ENCODE data around the gene MCTS1. TPM values are rescaled to one million over a fixed set of nuclear protein-coding genes. Genes with fewer than 3 reads are reported as not detected.
"Not testable (repeated sequence)": the region's sequence is repeated elsewhere in the genome, so short reads cannot be mapped to it uniquely, and the experiment has no call there.

The MCTS1 gene
- 72.5 and 72.9 TPM in 2 replicates for total RNA-seq (2014; rRNA removed; shearing (Covaris generic))
- 60.5 and 62.5 TPM in 2 replicates for polyA plus RNA-seq (2014; cell fraction: nucleus; rRNA removed)

GRCh38 chrX:120603707-120604360 lies at the start of gene MCTS1:
TSS of gene MCTS1 (plus strand) at chrX:120604101. CDS start at chrX:120604237, 136 bp downstream.
- peak; percentile 95 for DNase-seq (ENCODE audit: extremely low read depth, low read depth)

- DNase-seq (ENCODE audit: extremely low read depth, low read depth) = no peak
Observed at GRCh38 chrX:120556251-120556650, 47.6 kb upstream of the MCTS1 start.

DNA sequence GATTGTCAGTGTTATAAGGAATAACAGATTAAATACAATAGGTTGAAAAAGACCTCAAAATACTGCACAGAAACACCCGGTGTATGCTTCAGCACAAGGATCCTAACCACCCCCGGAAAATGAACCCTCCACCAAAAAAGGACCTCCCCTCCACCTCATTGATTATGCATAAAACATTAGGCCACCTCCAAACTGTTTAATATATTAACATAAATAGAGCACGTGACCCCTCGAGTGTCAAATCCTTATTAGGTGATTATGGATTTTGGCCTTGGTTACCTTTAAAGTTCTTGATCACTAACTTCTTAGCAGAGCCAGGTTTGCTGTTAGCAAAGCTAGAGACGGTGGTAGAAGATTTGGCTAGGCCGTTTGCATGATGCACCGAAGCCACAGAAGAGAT lies 44.1 kb upstream of the MCTS1 start:
- no peak for DNase-seq (ENCODE audit: extremely low read depth, low read depth)

- no peak for DNase-seq (ENCODE audit: extremely low read depth, low read depth)
Observed at GRCh38 chrX:120560405-120560841, 43.5 kb upstream of the MCTS1 start.

GRCh38 chrX:120560842-120561633 lies 42.9 kb upstream of the MCTS1 start, which contains the start of gene CUL4B:
TSS of gene CUL4B (minus strand) at chrX:120560962. CDS start at chrX:120560638, 324 bp downstream.
- DNase-seq (ENCODE audit: extremely low read depth, low read depth) = peak; percentile 94

GRCh38 chrX:120561634-120562568 lies 42.0 kb upstream of the MCTS1 start:
- DNase-seq (ENCODE audit: extremely low read depth, low read depth) = no peak

DNA sequence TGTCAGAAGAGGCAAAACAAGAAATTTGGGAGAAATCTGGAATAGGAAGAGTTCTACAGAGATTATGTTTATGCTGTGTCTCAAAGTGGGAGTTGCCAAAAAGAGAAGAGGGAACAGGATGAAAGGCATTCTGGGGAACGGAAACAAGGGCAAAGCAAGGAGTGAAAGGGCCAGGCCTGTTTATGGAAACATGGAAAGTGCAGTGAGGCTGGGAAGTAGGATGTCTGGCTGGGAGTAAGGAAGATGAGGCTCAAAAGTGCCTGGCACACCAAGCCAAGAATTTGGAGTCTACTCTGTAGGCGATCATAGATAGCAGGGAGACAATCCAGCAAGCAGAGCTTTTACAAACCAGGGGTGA lies 41.4 kb upstream of the MCTS1 start:
- DNase-seq (ENCODE audit: extremely low read depth, low read depth) = no peak

DNA sequence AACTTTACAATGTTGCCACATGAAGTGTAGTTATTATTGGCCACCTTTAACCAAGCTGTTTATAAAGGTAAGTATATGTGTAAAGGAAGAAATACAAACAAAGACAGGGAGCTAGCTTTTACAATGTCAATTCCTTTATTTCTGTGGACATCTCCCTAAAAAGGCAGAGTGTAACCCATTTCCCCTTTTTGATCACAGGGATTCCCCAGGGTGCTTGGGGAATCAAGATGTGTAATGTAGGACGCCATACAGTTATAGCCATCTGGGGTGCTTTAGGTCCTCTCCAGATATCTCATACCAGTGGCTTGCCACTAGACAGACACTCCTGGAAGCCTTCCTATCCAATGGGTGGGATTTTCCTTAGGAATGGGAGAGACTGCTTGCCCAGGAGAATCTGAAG lies 39.0 kb upstream of the MCTS1 start:
- no peak for DNase-seq (ENCODE audit: extremely low read depth, low read depth)

- DNase-seq (ENCODE audit: extremely low read depth, low read depth) = no peak
Observed at GRCh38 chrX:120566817-120567216, 37.1 kb upstream of the MCTS1 start.

DNA sequence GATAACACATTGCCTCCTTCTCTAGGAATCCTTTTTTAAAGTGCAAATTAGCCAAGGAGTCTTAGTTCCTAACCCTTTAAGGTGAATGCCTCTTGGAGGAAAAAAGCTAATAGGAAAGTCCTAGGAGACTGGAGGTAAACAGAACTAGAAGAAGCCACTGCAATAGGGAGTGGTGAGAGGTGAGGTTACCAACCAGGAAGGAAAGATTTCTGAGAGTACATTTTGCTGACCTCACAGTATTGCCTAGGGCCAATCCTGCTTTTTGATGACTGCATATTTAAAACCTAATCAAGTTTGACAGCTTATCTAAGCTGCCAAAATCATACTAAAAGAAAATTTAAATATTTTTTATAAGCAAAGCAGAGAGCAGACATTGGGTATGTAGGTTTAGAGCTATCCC lies 35.9 kb upstream of the MCTS1 start:
- DNase-seq (ENCODE audit: extremely low read depth, low read depth) = no peak

GRCh38 chrX:120568609-120569008 lies 35.3 kb upstream of the MCTS1 start:
- no peak for DNase-seq (ENCODE audit: extremely low read depth, low read depth)

GRCh38 chrX:120570011-120570600 lies 33.8 kb upstream of the MCTS1 start:
- DNase-seq (ENCODE audit: extremely low read depth, low read depth) = no peak

GRCh38 chrX:120573806-120574205 lies 30.1 kb upstream of the MCTS1 start:
- not testable (repeated sequence) for DNase-seq (ENCODE audit: extremely low read depth, low read depth)

GRCh38 chrX:120575379-120576114 lies 28.4 kb upstream of the MCTS1 start:
- DNase-seq (ENCODE audit: extremely low read depth, low read depth) = no peak

DNA sequence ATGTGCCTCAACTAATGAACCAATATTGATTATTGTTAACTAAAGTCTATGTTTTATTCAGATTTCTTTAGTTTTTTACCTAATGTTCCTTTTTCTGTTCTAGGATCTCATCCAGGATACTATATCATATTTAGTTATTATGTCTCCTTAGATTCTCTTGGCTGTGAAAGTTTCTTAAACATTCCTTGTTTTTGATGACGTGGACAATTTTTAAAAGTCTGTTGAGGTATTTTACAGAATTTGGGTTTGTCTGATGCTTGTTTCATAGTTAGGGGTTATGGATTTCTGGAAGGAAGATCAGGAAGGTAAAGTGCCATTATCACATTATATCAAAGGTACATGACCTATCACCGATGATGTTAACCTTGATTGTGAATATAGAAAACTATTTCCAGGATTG lies 18.2 kb upstream of the MCTS1 start:
- no peak for DNase-seq (ENCODE audit: extremely low read depth, low read depth)

GRCh38 chrX:120604361-120604782 lies 471 bp downstream of the MCTS1 start:
- no peak for DNase-seq (ENCODE audit: extremely low read depth, low read depth)

GRCh38 chrX:120612086-120612485 lies 8.2 kb downstream of the MCTS1 start:
- no peak for DNase-seq (ENCODE audit: extremely low read depth, low read depth)

DNA sequence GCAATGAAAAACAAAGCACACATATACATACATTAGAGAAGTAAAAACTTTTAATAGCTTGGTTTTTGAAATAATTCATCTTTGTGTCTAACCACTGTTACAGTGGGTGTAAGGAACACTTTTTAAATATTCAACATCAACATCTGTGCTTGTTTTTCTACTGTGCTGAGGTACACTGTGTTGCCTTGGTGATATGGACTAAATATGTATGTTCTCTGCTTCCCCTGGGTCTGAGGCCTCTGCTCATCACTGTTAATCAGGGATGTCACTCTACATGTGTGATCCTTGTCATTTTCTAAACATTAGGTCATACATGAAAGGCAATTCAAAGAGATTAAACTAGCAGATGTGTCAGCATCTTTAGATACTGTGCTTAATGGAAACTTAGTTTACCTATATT lies 10.9 kb downstream of the MCTS1 start:
- DNase-seq (ENCODE audit: extremely low read depth, low read depth) = no peak

DNA sequence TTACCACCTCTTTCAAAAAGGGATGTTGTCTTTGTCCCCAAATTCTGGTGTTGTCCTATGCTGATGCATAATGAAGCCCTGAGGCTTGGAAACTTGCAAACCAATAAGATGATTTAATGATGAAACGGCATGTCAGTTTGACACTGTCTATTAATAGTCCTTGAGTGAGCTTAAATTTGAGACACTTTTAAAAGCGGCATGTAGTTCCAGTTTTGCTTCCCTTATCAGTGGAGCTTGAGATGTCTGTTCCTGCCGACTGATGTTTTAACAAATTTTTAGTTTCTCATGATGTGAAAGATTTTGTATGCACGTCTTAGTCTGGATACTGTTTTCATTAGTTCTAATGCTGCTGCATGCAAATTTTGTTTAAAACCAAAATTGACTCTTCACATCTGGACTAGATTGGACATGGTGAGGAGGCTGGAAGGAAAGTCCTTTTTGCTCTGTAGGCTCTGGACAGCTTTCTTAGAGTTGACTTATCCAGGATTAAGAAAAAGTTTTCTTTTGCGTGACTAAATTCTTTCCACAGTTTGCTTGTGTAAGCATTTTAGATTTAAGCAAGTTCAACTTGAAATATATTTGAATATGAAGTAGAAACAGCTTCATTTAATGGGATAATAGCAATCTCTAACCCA lies 14.2 kb downstream of the MCTS1 start:
- DNase-seq (ENCODE audit: extremely low read depth, low read depth) = no peak
